ENCODE measurements around the gene BRMS1L. TPM values are rescaled to one million over a fixed set of nuclear protein-coding genes. Genes with fewer than 3 reads are reported as not detected.
"Not testable (repeated sequence)": the region's sequence is repeated elsewhere in the genome, so short reads cannot be mapped to it uniquely, and the experiment has no call there.

Gene BRMS1L
- total RNA-seq, 2 donors from 2014 or later: 5.3 to 15.4 TPM

DNA sequence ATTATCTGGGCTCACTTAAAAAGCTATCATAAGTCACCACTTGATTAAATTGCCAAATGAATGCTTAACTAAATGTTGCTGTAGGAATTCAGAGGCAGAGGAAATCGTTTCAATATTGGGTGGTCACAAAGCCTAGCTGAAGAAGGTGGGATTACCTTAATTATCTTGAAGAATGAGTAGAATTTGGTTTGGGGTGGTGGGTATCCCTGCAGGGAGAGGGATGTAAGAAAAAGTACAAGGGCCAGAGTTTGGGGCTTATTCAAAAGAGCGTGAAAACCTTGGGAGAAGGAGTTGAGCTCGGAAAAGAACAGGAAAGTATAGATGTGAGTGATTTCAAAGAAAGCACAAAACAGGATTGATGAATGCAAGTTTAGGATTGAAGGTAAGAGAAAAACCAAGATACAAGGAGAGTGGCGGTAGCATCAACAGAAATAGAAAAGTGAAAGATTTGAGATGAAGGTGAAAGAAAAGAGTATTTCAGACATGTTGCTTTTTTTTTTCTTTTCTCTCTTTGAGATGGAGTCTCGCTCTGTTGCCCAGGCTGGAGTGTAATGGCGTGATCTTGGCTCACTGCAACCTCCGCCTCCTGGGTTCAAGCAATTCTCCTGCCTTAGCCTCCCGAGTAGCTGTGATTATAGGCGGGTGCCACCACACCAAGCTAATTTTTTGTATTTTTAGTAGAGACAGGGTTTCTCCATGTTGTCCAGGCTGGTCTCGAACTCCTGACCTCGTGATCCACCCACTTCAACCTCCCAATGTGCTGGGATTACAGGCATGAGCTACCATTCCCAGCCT, 1.7 kb downstream of the BRMS1L start:
- Mint-ChIP-seq H3K4me3 (peak overlapping the region; percentile 65), H3K27ac (peak overlapping the region; percentile 85), H3K36me3 (ENCODE audit: low read depth) (no peaks in the 10 kb centered on the region), H3K4me1 (peaks cover 15% of the 10 kb centered on the region), H3K27me3 (no peaks in the 10 kb centered on the region)
- ATAC-seq: no peak
- no peak for DNase-seq
- H3K9me3 ChIP-seq (ENCODE audit: control insufficient read depth, low read length, poor library complexity, severe bottlenecking): no peaks in the 10 kb centered on the region

DNA sequence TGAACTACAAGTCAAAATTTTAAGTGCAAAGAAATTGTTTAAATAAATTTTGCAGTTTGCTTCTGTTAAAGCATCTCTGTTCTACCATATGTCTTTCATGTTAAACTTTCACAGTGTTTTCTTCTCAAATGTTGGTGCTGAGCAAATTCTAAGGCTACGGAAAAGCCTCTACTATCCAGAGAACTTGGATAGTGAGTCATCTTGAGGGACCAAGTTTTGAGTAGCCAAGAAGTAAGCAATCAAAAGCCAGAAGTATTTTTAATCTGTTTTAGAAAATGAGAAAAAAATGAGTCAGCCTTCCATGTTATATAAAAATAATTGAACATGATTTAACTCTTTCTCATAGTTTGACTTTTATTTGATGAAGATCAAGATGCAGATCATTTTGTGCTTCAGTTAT, 3.3 kb downstream of the BRMS1L start:
- no peaks in the 10 kb centered on the region for H3K9me3 ChIP-seq (ENCODE audit: control insufficient read depth, low read length, poor library complexity, severe bottlenecking)
- ATAC-seq (no peak), DNase-seq (no peak)
- Mint-ChIP-seq H3K4me3 (no peak overlapping the region), H3K4me1 (peaks cover 15% of the 10 kb centered on the region), H3K27ac (no peak overlapping the region), H3K36me3 (ENCODE audit: low read depth) (no peaks in the 10 kb centered on the region), H3K27me3 (no peaks in the 10 kb centered on the region)

DNA sequence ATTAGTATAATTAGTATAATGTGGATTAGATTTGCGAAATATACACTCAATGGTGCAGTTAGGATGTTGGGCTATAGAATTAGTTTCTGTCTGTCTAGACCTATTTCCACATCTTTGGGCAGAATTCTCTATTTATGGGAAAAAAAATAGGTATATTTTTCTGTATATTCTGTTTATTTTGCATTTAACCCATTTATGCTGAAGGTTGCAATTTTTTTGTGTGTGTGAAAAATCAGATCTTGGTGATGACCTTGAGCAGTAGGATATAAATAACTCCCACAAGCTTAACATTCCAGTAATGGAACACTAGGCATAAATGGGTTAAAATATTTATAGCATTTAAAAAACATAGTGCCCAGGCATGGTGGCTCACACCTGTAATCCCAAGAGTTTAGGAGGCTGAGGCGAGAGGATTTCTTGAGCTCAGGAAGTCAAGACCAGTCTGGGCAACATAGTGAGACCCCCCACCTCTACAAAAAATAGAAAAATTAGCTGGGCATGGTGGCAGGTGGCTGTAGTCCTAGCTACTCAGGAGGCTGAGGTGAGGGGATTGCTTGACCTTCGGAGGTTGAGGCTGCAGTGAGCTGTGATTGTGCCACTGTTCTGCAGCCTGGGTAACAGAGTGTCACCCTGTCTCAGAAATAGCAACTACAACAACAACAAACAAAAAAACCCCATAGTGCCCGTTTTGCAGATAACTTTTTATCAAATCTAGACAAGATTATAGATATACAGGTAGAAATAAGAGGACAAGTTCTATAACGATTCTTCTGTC, 9.3 kb downstream of the BRMS1L start:
- no peak for DNase-seq
- no peaks in the 10 kb centered on the region for H3K9me3 ChIP-seq (ENCODE audit: control insufficient read depth, low read length, poor library complexity, severe bottlenecking)
- Mint-ChIP-seq H3K27me3 (no peaks in the 10 kb centered on the region), H3K36me3 (ENCODE audit: low read depth) (peaks cover 12% of the 10 kb centered on the region), H3K4me1 (no peaks in the 10 kb centered on the region), H3K4me3 (no peak overlapping the region), H3K27ac (no peak overlapping the region)
- ATAC-seq: no peak

DNA sequence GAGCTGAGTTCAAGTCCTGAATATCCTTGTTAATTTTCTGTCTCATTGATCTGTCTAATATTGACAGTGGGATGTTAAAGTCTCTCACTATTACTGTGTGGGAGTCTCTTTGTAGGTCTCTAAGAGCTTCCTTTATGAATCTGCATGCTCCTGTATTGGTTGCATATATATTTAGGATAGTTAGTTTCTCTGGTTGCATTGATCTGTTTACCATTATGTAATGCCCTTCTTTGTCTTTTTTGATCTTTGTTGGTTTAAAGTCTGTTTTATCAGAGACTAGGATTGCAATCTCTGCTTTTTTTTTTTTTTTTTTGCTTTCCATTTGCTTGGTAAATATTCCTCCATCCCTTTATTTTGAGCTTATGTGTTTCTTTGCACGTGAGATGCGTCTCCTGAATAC, 15.6 kb downstream of the BRMS1L start:
- not testable (repeated sequence) for DNase-seq; H3K9me3 ChIP-seq (ENCODE audit: control insufficient read depth, low read length, poor library complexity, severe bottlenecking); H3K4me3 Mint-ChIP-seq; H3K27ac Mint-ChIP-seq; ATAC-seq; H3K27me3 Mint-ChIP-seq; H3K4me1 Mint-ChIP-seq
- H3K36me3 Mint-ChIP-seq (ENCODE audit: low read depth): peaks cover 19% of the 10 kb centered on the region

DNA sequence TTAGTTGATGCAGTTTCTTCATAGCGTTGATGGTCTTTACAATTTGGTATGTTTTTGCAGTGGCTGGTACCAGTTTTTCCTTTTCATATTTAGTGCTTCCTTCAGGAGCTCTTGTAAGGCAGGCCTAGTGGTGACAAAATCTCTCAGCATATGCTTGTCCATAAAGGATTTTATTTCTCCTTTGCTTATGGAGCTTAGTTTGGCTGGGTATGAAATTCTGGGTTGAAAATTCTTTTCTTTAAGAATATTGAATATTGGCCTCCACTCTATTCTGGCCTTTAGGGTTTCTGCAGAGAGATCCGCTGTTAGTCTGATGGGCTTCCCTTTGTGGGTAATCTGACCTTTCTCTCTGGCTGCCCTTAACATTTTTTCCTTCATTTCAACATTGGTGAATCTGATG, 16.1 kb downstream of the BRMS1L start:
- not testable (repeated sequence) for H3K4me1 Mint-ChIP-seq; H3K27me3 Mint-ChIP-seq; H3K27ac Mint-ChIP-seq; ATAC-seq; H3K4me3 Mint-ChIP-seq; H3K9me3 ChIP-seq (ENCODE audit: control insufficient read depth, low read length, poor library complexity, severe bottlenecking); DNase-seq
- H3K36me3 Mint-ChIP-seq (ENCODE audit: low read depth): peaks cover 19% of the 10 kb centered on the region

DNA sequence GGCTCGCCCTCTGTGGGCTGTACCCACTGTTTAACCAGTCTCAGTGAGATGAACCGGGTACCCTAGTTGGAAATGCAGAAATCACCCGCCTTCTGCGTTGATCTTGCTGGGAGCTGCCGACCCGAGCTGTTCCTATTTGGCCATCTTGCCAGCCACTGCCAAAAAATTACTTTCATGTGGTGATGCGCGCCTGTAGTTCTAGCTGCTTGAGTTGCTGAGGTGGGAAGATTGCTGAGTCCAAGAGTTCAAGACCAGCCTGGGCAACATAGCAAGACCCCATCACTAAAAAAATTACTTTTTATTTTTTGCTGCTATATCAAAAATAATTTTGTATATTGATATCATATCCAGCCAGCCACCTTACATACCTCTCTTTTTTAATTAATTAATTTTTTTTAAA, 18.4 kb downstream of the BRMS1L start:
- no peak for ATAC-seq
- Mint-ChIP-seq H3K4me1 (no peaks in the 10 kb centered on the region), H3K27ac (no peak overlapping the region), H3K36me3 (ENCODE audit: low read depth) (peaks cover 20% of the 10 kb centered on the region), H3K4me3 (no peak overlapping the region), H3K27me3 (no peaks in the 10 kb centered on the region)
- no peaks in the 10 kb centered on the region for H3K9me3 ChIP-seq (ENCODE audit: control insufficient read depth, low read length, poor library complexity, severe bottlenecking)
- no peak for DNase-seq

DNA sequence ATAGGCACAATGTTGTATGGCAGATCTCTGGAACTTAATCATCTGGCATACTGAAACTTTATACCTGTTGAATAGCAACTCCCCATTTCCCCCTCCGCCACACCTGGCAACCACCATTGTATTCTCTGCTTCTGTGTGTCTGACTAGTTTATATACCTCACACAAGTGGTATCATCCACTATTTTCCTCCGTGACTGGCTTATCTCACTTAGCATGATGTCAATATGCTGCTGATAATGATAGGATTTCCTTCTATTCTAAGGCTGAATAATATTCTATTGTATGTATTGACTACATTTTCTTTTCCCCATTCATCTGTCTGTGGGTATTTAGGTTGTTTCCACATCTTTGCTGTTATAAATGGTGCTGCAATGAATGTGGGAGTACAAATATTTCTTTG, 21.5 kb downstream of the BRMS1L start:
- peaks cover 16% of the 10 kb centered on the region for H3K36me3 Mint-ChIP-seq (ENCODE audit: low read depth)

DNA sequence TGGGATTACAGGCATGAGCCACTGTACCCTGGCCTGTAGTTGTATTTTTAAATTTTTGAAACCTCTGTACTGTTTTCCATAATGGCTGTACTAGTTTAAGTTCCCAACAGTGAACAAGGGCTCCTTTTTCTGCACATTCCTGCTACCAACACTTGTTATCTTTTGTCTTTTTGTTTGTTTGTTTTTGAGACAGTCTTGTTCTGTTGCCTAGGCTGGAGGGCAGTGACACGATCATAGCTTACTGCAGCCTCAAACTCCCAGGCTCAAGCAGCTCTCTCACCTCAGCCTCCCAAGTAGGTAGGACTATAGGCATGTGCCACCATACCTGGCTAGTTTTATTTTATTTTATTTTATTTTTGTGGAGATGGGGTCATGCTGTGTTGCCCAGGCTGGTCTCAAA, 23.0 kb downstream of the BRMS1L start:
- peak overlapping the region; percentile 45 for H3K27ac Mint-ChIP-seq
- H3K9me3 ChIP-seq (ENCODE audit: control insufficient read depth, low read length, poor library complexity, severe bottlenecking): no peaks in the 10 kb centered on the region
- no peaks in the 10 kb centered on the region for H3K27me3 Mint-ChIP-seq
- ATAC-seq (no peak), DNase-seq (no peak)
- peaks cover 2% of the 10 kb centered on the region for H3K4me1 Mint-ChIP-seq
- H3K36me3 Mint-ChIP-seq (ENCODE audit: low read depth): peaks cover 14% of the 10 kb centered on the region
- H3K4me3 Mint-ChIP-seq: no peak overlapping the region

More for the DNA sequence above, 21.5 kb downstream of the BRMS1L start:
- no peak for DNase-seq
- Mint-ChIP-seq H3K27ac (no peak overlapping the region), H3K4me1 (no peaks in the 10 kb centered on the region), H3K27me3 (no peaks in the 10 kb centered on the region), H3K4me3 (no peak overlapping the region)
- no peak for ATAC-seq
- H3K9me3 ChIP-seq (ENCODE audit: control insufficient read depth, low read length, poor library complexity, severe bottlenecking): no peaks in the 10 kb centered on the region

DNA sequence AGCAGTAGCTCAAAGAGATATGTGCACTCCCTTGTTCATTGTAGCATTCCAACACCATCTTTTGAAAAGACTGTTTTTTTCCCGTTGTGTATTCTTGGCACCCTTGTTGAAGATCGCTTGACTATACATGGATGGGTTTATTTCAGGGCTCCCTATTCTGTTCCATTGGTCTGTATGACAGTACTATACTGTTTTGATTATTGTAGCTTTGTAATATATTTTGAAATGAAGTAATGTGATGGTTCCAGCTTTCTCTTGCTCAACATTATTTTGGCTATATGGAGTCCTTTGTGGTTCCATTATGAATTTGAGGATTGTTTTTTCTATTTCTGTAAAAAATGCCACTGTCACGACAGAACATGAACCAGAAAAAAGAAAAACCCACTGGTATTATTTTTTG, 25.7 kb downstream of the BRMS1L start:
- ATAC-seq: no peak
- no peak overlapping the region for H3K27ac Mint-ChIP-seq
- H3K4me1 Mint-ChIP-seq: peaks cover 10% of the 10 kb centered on the region
- no peaks in the 10 kb centered on the region for H3K27me3 Mint-ChIP-seq
- H3K9me3 ChIP-seq (ENCODE audit: control insufficient read depth, low read length, poor library complexity, severe bottlenecking): no peaks in the 10 kb centered on the region
- no peak overlapping the region for H3K4me3 Mint-ChIP-seq
- no peak for DNase-seq
- peaks cover 21% of the 10 kb centered on the region for H3K36me3 Mint-ChIP-seq (ENCODE audit: low read depth)

DNA sequence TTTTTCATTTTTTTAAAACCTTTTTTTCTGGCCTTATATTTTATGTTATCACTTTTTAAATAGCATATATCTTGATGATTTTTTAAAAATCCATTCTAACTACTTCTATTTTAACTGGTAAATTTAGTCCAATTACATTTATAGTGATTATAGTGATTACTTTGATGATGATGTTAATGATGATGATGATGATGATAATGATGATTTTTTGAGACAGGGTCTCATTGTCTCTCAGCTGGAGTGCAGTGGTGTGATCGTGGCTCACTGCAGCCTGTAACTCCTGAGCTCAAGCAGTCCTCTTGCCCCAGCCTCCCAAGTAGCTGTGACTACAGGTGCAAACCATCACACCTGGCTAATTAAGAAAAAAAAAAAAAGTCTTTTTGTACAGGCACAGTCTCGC, 27.1 kb downstream of the BRMS1L start:
- Mint-ChIP-seq H3K4me1 (peaks cover 10% of the 10 kb centered on the region), H3K36me3 (ENCODE audit: low read depth) (peaks cover 24% of the 10 kb centered on the region), H3K27ac (no peak overlapping the region), H3K27me3 (no peaks in the 10 kb centered on the region), H3K4me3 (no peak overlapping the region)
- DNase-seq (no peak), ATAC-seq (no peak)
- no peaks in the 10 kb centered on the region for H3K9me3 ChIP-seq (ENCODE audit: control insufficient read depth, low read length, poor library complexity, severe bottlenecking)

DNA sequence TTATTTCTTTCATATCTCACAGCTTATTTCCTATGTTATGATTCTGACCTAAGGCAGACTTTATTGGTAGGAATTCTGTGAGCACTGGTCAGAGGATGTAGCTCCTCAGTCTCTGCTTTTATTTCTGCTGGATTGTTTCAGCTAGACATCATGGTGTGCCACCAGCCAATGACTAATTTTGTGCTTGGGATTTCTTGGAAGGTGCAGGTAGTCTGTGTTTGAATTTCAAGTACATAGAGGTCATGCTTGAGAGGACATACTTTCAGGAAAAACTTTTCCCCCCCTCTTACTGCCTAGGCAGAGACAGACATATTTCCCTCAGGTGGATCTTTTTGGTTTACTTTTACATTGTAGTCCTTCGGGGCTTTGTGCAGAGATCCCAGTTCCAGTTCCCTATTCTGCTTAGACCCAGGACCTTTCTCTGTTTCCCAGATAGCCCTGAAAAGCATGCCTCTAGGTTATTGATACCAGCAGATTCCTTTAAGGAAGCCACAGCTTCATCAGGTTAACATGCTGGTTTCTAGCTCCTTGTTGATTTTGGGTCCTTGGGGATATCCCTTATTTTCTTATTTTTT, 28.6 kb downstream of the BRMS1L start:
- peaks cover 23% of the 10 kb centered on the region for H3K36me3 Mint-ChIP-seq (ENCODE audit: low read depth)
- ATAC-seq: no peak

DNA sequence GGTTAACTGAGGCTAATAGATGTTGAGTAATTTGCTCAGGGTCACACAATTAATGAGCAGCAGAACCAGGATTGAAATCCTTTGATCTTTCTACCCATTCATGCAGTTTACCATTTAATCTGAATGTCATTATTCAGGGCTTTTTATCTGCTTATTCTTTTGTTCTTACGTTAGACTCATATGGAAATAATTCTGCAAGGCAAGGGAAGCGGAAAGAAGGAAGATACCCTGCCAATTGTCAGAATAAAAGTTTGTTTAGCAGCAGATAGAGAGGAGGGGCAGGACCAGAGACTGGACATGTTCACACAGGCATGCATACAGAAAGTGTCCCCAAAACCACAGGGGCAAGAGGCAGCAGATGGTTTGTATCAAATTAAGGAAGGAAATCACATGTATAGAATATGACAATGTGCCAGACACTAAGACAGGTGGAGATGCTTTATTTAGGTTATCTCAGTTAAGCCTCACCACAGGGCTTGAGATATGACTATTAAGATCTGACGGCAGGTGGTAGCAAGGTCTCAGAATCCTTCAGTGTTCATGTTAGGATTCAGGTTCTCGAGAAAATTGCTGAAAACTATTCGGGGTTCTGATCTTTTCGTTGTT, 29.8 kb downstream of the BRMS1L start:
- H3K27me3 Mint-ChIP-seq: no peaks in the 10 kb centered on the region
- DNase-seq (no peak), ATAC-seq (peak; percentile 25)
- H3K36me3 Mint-ChIP-seq (ENCODE audit: low read depth): peaks cover 26% of the 10 kb centered on the region
- H3K27ac Mint-ChIP-seq: peak overlapping the region; percentile 74
- no peaks in the 10 kb centered on the region for H3K9me3 ChIP-seq (ENCODE audit: control insufficient read depth, low read length, poor library complexity, severe bottlenecking)
- no peak overlapping the region for H3K4me3 Mint-ChIP-seq
- H3K4me1 Mint-ChIP-seq: peaks cover 16% of the 10 kb centered on the region

More for the DNA sequence above, 28.6 kb downstream of the BRMS1L start:
- no peak for DNase-seq
- H3K27me3 Mint-ChIP-seq: no peaks in the 10 kb centered on the region
- no peaks in the 10 kb centered on the region for H3K9me3 ChIP-seq (ENCODE audit: control insufficient read depth, low read length, poor library complexity, severe bottlenecking)
- H3K27ac Mint-ChIP-seq: peak overlapping the region; percentile 9
- no peak overlapping the region for H3K4me3 Mint-ChIP-seq
- H3K4me1 Mint-ChIP-seq: peaks cover 12% of the 10 kb centered on the region

DNA sequence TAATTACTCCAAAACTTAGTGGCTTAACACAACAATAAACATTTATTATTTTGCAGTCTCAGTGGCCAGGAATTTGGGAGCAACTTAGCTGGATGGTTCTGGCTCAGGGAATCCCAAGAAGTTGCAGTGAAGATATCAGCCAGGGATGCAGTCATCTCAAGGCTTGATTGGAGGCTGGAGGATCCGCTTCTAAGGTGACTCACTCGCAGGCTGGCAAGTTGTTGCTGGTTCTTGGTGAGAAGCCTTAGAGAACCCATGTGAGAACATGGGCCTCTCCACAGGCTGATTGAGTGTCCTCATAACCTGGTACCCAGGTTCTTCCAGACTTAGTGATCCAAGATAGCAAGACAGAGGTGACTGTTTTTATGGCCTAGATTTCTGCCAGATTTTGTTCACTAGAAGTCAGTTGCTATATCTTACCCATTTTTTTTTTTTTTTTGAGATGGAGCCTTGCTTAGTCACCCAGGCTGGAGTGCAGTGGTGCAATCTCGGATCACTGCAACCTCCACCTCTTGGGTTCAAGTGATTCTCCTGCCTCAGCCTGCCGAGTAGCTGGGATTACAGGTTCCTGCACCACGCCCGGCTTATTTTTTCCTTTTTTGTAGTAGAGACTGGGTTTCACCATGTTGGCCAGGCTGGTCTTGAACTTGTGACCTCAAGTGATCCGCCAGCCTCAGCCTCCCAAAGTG, 32.5 kb downstream of the BRMS1L start:
- Mint-ChIP-seq H3K4me1 (peaks cover 16% of the 10 kb centered on the region), H3K27me3 (no peaks in the 10 kb centered on the region), H3K4me3 (no peak overlapping the region), H3K27ac (peak overlapping the region; percentile 1), H3K36me3 (ENCODE audit: low read depth) (peaks cover 25% of the 10 kb centered on the region)
- DNase-seq (no peak), ATAC-seq (no peak)
- H3K9me3 ChIP-seq (ENCODE audit: control insufficient read depth, low read length, poor library complexity, severe bottlenecking): no peaks in the 10 kb centered on the region

Data from T-helper 17 cell (primary cell).